HG03378 (cell line): Measurements from ENCODE around the gene PRAMEF12.
"Not testable (repeated sequence)": the region's sequence is repeated elsewhere in the genome, so short reads cannot be mapped to it uniquely, and the experiment has no call there.

Source experiments
- ATAC-seq: cut with Tn5 transposase; IDR thresholded peaks from one replicate; pipeline ENCODE4 v1.9.1; 2021; ENCODE audit warnings: mild to moderate bottlenecking, moderate library complexity; ENCODE audit not compliant: unreplicated experiment

The PRAMEF12 gene

GRCh38 chr1:12769976-12770505 lies 3.5 kb upstream of the PRAMEF12 start:
- ATAC-seq, result no peak

DNA sequence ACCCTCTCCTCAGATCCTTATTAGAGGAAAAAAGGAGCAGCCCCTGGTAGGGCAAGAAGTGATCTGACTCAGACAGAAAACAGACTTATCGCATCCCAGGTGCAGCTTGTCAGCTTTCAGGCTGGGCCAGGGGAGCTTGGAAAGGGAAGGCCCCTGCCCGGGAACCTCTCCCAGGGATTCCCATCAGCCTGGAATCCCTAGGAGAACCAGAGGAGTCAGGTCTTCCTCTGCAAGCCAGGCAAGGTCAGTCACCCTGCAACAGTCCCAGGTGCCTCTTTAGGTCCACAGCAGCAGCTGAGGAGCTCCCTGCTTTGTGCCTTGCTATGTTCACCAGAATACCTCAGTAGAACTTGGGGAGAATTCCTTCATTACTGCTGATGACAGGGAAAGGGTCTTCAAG lies 2.9 kb upstream of the PRAMEF12 start:
- ATAC-seq, result no peak

- no peak for ATAC-seq
Observed at GRCh38 chr1:12771186-12771585, 2.4 kb upstream of the PRAMEF12 start.

- ATAC-seq, result no peak
Observed at GRCh38 chr1:12772520-12772919, 1.0 kb upstream of the PRAMEF12 start.

- ATAC-seq, result no peak
Observed at GRCh38 chr1:12774801-12775345, 1.3 kb downstream of the PRAMEF12 start.

DNA sequence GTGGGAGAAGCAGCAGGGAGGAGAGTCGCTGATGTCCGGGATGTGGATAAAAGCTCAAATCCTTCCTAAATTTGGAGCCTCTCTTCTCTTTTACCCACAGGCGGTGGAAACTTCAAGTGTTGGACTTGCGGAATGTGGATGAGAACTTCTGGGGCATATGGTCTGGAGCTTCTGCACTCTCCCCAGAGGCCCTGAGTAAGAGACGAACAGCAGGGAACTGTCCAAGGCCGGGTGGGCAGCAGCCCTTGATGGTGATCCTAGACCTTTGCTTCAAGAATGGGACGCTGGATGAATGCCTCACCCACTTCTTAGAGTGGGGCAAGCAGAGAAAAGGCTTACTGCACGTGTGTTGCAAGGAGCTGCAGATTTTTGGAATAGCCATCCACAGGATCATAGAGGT lies 1.9 kb downstream of the PRAMEF12 start:
- no peak for ATAC-seq

GRCh38 chr1:12776801-12777557 lies 3.4 kb downstream of the PRAMEF12 start:
- ATAC-seq, result no peak

GRCh38 chr1:12778061-12778460 lies 4.5 kb downstream of the PRAMEF12 start:
- ATAC-seq, result no peak

DNA sequence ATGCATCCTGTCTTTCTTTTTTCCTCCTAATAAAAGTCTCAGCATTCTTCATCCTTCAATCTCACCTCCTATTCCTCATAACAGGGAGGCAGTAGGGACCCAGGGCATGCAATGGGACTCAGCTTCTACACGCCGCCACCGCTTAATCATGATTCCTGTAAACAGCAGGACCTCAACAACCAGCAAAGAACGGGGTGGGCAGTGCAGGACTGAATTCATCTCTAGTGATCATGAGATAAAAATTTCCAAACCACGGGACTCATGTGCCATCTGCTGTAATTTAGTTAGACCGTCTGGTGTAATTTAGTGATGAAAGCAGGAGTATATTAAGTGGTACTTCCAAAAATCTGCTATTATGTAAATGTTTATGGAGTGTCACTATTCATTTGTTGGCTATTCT lies 5.4 kb downstream of the PRAMEF12 start:
- no peak for ATAC-seq

GRCh38 chr1:12781488-12781887 lies 8.0 kb downstream of the PRAMEF12 start:
- ATAC-seq, result not testable (repeated sequence)

DNA sequence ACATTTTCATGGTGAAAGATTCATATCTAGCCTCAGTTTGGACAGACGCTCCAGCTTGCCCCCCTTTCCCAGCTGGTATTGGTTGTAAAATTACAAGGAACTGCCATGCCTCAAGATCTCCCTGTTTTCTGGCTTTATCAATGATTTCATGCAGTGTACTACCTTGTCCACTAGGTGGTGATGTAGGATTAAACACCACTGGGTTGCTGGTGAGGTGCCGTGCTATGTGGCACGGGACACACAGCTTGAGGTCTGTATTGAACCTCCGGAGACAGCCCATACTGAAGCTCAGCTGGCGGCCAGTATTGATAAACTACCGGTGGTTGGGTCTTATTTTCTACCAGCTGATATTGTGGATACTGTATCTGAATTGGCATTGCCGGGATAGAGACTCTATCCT lies 10.2 kb downstream of the PRAMEF12 start:
- not testable (repeated sequence) for ATAC-seq

DNA sequence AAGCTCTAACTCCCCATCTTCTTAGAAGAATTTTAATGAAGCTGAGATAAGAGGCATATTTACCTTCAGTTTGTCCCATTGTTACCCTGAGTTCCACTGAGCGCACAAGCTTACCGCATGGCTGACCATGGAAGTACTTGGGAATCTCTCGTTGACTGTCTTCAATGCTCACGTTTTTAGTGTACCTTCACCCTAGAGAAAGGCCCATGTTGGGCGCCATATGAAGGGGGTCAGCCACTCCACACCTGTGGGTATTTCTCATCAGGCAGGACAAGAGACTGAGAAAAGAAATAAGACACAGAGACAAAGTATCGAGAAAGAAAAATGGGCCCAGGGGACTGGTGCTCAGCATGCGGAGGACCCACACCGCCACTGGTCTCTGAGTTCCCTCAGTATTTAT lies 11.2 kb downstream of the PRAMEF12 start:
- not testable (repeated sequence) for ATAC-seq

DNA sequence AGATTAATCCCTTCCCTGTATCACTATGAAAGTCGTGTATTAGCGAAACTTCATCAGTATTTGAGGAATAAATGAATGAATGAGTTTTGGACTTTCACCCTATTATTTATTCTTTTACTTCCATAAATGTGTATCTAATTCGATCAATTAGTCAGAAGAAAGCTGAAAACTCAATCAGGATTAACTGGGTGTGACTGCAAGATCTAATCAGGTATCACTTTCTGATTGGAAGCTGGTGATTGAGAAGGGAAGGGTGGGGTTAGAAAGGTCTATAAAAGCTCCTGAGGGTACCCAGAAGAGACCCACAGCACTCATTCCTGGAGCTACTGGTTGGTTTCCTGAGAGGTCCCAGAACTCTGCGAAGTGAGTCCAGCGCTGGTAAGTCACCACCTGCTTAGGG lies 17.6 kb downstream of the PRAMEF12 start, which contains the start of gene PRAMEF1:
PRAMEF1 (plus strand) TSS at position 301 of the 400 bp plus-strand sequence. CDS start 1,831 bp downstream, outside the sequence.
- ATAC-seq, result not testable (repeated sequence)

DNA sequence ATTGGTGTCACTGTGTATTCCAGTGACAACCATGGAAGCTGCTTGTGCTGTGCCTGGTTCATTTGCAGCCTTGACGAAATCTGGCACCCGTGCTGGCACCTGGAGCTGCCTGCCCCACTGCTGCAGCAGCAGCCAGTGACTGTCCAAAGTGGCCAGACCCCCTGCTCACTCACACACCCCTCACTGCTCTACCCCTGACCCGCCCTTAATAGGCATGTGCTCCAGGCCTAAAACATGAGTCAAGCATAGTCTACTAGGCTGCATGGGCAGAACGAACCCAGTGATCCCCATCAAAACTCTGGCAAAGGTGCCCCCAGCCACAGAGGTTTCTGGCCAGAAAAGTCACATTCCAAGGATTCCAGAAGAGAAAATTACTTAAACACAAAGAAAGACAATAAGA lies 25.4 kb downstream of the PRAMEF12 start:
- ATAC-seq, result no peak

GRCh38 chr1:12799730-12800129 lies 26.2 kb downstream of the PRAMEF12 start:
- no peak for ATAC-seq

DNA sequence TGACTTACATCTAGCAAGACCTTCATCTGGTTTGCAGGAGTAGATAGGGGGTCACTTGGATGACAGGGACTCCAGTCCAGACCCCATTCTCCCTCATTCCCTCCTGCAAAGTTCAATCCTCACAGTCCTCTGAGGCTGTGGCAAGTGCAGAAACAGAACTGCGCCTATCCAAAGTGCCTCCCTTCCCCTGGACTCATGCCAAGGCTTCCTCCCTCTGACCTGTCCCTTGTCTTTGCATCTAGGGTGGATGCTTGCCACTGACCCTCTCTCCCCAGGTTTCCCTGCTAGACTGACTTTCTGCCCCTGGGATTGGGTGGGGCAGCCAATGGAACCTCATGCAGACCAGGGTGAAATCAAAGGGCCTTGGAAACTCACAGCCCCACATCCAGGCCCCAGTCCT lies 36.4 kb downstream of the PRAMEF12 start:
- no peak for ATAC-seq

DNA sequence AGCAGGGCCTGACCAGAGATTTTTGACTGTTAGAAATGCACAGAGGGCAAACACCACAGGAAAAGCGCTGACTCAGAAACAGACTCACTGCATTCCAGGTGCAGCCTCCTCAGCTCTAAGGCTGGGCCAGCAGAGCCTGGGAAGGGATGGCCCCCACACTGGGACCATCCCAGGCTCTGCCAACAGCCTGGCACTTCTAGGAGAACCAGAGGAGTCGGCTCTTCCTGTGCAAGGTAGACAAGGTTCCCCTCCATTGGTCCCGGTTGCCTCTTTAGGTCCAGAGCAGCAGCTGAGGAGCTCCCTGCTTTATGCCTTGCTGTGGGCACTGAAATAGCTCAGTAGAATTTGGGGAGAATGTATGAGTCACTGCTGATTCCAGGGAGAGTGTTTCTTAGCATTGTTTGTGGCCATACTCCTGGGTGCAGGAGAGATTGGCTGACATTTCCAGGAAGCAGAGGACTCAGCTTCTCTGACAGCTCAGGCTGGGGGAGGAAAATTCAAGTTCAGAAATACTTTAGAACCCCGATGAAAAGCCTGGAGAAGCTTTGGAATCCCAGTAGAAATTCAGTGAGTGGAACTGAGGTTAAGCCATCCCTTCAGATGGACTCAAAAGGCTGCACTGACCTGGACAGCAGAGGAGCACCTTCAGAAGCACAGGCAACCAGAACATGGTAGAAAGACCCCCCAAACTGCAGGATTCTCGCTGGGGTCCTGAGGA lies 37.3 kb downstream of the PRAMEF12 start:
- no peak for ATAC-seq

- ATAC-seq, result no peak
Observed at GRCh38 chr1:12811409-12811784, 37.9 kb downstream of the PRAMEF12 start.

DNA sequence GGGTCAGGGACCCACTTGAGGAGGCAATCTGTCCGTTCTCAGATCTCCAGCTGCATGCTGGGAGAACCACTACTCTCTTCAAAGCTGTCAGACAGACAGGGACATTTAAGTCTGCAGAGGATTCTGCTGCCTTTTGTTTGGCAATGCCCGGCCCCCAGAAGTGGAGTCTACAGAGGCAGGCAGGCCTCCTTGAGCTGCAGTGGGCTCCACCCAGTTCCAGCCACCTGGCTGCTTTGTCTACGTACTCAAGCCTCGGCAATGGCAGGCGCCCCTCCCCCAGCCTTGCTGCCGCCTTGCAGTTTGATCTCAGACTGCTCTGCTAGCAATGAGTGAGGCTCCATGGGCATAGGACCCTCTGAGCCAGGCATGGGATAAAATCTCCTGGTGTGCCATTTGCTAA lies 45.5 kb downstream of the PRAMEF12 start:
- not testable (repeated sequence) for ATAC-seq
